ENCODE results near the gene ZBTB42.
"Not testable (repeated sequence)": the region's sequence is repeated elsewhere in the genome, so short reads cannot be mapped to it uniquely, and the experiment has no call there.

ZBTB42 gene

DNA sequence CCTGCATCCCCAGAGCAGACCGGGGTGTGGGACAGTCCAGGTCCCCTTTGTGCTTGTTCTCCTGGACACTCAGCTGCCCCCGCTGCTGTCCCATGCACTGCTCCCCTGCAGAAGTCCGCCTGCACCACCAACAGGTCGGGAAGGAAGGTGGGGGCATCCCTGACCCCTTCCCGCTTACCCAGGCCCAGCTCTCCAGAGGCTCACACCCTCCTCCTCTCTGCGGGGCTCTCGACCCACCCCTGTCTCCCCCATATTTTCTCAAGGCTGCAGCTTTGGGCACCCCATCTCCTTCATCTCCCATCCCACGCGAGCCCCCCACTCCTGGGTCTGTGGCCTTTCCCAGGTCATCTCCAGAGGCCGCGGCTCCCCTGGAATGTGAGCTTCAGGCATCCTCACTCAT is 9.4 kb downstream of the ZBTB42 start:
- DNase-seq (ENCODE audit: low spot score) = no peak

GRCh38 chr14:104813286-104813685 is 12.4 kb downstream of the ZBTB42 start:
- no peak for DNase-seq (ENCODE audit: low spot score)

GRCh38 chr14:104814701-104815100 is 13.8 kb downstream of the ZBTB42 start:
- not testable (repeated sequence) for DNase-seq (ENCODE audit: low spot score)

- no peak for DNase-seq (ENCODE audit: low spot score)
Observed at GRCh38 chr14:104816616-104816884, 15.6 kb downstream of the ZBTB42 start.

GRCh38 chr14:104817930-104818713 is 17.2 kb downstream of the ZBTB42 start:
- DNase-seq (ENCODE audit: low spot score) = no peak

DNA sequence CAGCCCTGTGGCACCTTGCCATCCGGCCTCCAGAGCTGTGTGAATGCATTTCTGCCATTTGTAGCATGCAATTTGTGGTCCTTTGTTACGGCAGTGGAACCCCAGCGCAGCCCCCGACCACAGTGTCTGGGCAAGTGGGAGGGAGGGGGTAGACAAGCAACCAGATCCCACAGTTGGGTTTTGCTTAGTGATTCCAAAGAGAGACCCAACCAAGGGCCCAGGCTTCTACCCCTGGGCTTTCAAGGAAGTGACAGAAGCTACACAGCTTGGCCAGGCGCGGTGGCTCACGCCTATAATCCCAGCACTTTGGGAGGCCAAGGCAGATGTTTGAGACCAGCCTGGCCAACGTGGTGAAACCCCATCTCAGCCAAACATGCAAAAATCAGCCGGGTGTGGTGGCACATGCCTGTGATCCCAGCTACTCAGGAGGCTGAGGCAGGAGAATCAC is 17.8 kb downstream of the ZBTB42 start:
- DNase-seq (ENCODE audit: low spot score) = no peak

DNA sequence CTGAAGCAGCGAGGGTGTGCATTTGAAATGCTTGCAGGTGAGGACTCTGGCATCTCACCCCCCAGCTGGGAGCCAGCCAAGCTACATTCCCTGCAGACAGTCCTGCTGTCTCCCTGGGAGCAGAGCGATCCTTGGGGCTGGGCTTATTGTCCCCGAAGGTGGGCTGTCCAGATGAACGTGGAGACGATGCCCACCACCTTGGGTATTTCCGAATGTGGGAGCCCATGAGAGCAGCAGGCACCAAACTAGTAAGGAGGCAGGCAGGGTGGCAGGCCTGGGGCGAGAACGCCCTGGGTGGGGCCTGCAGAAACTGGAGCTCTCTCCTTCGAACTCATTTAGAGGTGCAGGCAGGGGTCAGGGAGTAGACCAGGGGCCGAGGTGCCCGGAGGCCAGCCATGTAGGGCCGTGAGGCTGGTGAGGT is 18.5 kb downstream of the ZBTB42 start:
- no peak for DNase-seq (ENCODE audit: low spot score)

DNA sequence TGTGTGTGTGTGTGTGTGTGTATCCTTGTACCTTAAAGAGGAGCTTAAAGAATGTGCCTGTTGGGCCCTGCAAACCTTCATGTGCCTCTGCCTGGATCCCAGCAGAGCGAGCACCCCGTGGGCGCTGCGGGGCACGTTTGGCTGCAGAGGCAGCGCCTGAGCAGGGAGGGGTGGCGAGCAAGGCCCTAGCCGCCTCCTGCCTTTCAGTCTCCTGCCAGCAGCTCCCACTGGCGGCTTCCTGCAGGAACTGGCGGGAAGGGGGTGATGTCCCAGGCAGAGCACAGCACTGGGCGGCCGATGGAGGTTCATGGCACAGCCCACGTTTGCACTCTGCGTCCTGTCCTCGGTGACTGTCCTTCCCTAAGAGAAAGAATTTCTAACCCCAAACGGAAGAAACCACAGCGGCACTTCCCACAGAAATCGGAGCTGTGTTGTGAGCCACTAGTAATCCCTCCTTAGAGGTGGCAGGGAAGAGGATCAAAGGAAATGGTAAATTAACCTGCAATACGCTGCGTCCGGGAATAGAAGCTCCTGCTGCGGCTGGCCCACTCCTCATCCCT is 19.8 kb downstream of the ZBTB42 start:
- DNase-seq (ENCODE audit: low spot score) = no peak

GRCh38 chr14:104821229-104821945 is 20.5 kb downstream of the ZBTB42 start:
- DNase-seq (ENCODE audit: low spot score) = no peak

GRCh38 chr14:104821971-104822608 is 21.2 kb downstream of the ZBTB42 start:
- DNase-seq (ENCODE audit: low spot score) = no peak

- no peak for DNase-seq (ENCODE audit: low spot score)
Observed at GRCh38 chr14:104822821-104823615, 22.1 kb downstream of the ZBTB42 start.

DNA sequence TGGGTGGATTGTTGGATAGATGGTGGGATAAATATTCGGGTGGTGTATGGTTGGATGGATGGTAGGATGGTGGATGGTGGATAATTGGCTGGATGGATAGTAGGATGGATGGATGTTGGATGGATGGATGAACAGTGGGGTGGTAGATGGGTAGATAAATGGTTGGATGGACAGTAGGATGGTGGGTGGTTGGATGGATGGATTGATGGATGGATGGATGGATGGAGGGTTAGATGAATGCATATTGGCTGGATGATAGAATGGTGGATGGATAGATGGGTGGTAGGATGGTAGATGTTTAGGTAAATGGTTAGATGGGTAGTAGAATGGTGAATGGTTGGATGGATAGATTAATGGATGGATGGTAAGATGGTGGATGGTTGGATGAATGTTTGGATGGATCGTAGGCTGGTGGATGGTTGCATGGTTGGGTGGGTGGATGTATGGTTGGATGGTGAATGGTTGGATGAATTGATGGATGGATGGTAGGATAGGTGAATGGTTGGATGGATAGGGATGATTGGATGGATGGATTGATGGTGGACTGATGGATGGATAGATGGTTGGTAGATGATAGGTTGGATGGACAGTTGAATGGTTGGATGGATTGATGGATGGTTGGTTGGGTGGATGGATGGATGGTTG is 23.6 kb downstream of the ZBTB42 start:
- DNase-seq (ENCODE audit: low spot score) = no peak

GRCh38 chr14:104826189-104826860 is 25.4 kb downstream of the ZBTB42 start:
- DNase-seq (ENCODE audit: low spot score) = peak; percentile 91

- no peak for DNase-seq (ENCODE audit: low spot score)
Observed at GRCh38 chr14:104826861-104827176, 25.9 kb downstream of the ZBTB42 start.

GRCh38 chr14:104827177-104828055 is 26.5 kb downstream of the ZBTB42 start:
- peak; percentile 57 for DNase-seq (ENCODE audit: low spot score)

DNA sequence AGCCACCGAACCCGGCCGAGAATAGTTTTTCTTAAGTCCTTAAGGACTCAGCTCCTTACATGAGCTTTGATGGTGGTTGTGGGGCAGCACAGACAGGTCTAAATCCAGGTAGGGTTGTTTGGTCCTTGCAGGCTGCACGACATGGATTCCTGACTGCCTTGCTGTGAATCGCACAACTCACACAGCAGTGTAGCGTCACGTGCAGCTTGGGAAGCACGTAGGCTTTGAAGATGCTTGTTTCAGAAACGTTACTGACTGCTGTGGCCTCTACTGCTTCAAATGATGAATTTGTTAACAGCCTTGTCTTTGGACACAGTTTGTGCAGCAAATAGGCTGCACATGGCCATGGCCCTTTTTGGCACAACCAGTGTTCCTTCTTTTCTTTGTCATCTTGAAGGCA is 29.9 kb downstream of the ZBTB42 start:
- no peak for DNase-seq (ENCODE audit: low spot score)

GRCh38 chr14:104836171-104836935 is 35.5 kb downstream of the ZBTB42 start:
- DNase-seq (ENCODE audit: low spot score) = not testable (repeated sequence)

DNA sequence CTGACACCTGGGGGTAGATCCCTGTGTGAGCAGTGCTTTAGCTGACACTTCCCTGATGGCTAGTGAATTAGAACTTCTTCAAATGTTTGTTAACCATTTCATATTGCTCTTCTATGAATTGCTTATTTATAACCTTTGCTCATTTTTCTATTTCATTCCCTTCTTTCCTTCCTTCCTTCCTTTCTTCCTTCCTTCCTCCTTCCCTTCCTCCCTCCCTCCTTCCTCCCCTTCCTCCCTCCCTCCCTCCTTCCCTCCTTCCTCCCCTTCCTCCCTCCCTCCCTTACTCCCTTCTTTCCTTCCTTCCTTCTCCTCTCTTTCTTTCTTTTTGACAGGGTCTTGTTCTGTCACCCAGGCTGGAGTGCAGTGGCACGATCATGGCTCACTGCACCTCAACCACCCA is 40.8 kb downstream of the ZBTB42 start:
- no peak for DNase-seq (ENCODE audit: low spot score)

DNA sequence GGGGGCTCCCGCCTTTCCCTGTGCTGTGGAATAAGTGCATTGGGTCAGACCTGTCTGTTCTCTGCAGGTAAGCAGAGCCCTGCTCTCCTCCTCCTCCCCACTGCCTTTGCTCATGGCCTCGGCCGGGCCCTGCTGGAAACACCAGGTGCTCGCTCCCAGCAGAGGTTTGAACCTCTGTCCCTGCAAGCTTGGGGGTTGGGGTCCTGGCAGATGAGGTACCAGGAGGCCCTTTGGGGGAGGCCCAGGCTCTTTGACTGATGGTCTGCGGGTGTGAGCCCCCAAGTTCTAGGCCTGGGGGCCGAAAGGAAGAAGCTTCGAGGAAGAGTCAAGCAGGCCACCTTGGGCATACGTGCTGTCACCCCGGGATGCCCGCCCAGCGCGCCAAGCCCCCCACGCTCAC is 42.1 kb downstream of the ZBTB42 start:
- no peak for DNase-seq (ENCODE audit: low spot score)
